ENCODE data around the gene TTC23L. TPM values are rescaled to one million over a fixed set of nuclear protein-coding genes. Genes with fewer than 3 reads are reported as not detected.

Gene TTC23L
- total RNA-seq, 1 experiment from 2014 or later, result 0.54 TPM

DNA sequence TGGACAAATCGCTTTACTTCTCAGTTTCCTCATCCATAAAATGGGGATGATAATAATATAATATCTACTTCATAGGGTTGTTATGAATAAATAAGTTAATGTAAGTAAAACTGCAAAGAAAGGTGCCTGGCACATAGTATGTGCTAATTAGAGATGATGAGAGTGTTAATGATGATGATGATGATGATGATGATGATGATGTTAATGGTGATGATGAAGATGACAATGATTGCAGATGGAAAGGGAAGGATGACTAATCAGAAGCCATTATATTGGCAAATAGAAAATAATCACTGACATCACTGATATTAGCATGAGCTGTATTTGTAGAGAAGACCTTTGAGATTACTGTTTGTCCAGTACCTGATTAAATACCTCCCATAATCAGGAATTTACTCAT is 55.8 kb downstream of the TTC23L start:
- no peaks in the 10 kb centered on the region for H3K4me1 Mint-ChIP-seq (ENCODE audit: low read depth, unreplicated experiment)
- no TSS peak for BruUV-seq (replicated peaks)
- no peak for DNase-seq

DNA sequence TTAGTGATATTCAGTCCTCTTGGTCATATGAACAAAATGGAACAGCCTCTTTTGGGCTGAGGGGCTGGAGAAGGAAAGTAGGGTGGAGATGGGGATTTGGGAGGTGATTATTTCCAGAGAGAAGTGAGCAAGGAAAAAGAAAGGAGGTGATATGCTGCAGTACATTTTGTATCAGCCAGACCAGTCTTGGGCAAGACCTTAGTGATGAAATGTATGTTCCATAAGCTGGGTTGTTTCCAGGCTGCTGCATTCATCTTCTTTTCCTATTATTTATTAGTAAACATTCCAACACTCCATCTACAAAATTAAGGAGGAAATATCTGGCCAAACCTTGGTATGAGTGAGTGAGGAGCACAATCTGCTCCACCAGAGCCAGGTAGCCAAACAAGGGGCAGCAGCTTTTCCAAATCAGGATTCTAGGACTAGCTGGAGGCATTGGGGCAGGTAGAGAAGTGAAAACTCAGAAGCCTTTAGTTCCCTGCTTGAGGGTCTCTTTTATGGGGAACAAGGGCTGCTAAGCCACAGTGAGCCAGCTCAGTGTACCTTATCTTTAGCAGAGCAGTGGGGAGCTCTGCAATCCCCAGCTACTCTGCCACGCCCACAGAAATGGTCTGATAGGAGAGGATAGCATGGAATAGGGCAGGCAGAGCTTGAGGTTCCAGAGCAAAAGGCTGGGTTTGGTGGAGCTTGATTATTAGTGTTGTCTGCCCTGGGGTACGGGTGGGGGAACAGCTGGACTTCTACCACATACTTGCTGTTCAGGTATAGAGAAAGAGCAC is 56.9 kb downstream of the TTC23L start:
- no peaks in the 10 kb centered on the region for H3K9me3 Mint-ChIP-seq (ENCODE audit: low read depth, unreplicated experiment)
- intact Hi-C loops (cut with micrococcal nuclease; ENCODE audit: unreplicated experiment), result loop anchor here (10.0 kb wide), 1 partner anchor 211 kb away; no protein-coding TSS in a partner anchor
- no peak overlapping the region for H3K4me3 Mint-ChIP-seq (ENCODE audit: low read depth, unreplicated experiment)
- TF ChIP-seq, protein P1, sequence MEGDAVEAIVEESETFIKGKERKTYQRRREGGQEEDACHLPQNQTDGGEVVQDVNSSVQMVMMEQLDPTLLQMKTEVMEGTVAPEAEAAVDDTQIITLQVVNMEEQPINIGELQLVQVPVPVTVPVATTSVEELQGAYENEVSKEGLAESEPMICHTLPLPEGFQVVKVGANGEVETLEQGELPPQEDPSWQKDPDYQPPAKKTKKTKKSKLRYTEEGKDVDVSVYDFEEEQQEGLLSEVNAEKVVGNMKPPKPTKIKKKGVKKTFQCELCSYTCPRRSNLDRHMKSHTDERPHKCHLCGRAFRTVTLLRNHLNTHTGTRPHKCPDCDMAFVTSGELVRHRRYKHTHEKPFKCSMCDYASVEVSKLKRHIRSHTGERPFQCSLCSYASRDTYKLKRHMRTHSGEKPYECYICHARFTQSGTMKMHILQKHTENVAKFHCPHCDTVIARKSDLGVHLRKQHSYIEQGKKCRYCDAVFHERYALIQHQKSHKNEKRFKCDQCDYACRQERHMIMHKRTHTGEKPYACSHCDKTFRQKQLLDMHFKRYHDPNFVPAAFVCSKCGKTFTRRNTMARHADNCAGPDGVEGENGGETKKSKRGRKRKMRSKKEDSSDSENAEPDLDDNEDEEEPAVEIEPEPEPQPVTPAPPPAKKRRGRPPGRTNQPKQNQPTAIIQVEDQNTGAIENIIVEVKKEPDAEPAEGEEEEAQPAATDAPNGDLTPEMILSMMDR (IDR thresholded peaks at IDR 0.05; ENCODE audit: unreplicated experiment), result no peak
- CTCF ChIA-PET, result interaction anchor here (0.9 kb wide), 1 partner anchor 410 kb away, joined by 3 read pairs; no protein-coding TSS in a partner anchor
- no TSS peak for BruUV-seq (replicated peaks)
- H3K27me3 Mint-ChIP-seq (ENCODE audit: unreplicated experiment), result no peaks in the 10 kb centered on the region
- H3K4me1 Mint-ChIP-seq (ENCODE audit: low read depth, unreplicated experiment), result no peaks in the 10 kb centered on the region
- no peaks in the 10 kb centered on the region for H3K36me3 Mint-ChIP-seq (ENCODE audit: insufficient read depth, unreplicated experiment)
- DNase-seq, result no peak
- no peak overlapping the region for H3K27ac Mint-ChIP-seq (ENCODE audit: unreplicated experiment)

More for the DNA sequence above, 55.8 kb downstream of the TTC23L start:
- CTCF ChIA-PET, result no interaction called here
- intact Hi-C loops (cut with micrococcal nuclease; ENCODE audit: unreplicated experiment), result loop anchor here (10.0 kb wide), 1 partner anchor 210 kb away; no protein-coding TSS in a partner anchor
- H3K4me3 Mint-ChIP-seq (ENCODE audit: low read depth, unreplicated experiment), result no peak overlapping the region
- no peaks in the 10 kb centered on the region for H3K27me3 Mint-ChIP-seq (ENCODE audit: unreplicated experiment)
- no peaks in the 10 kb centered on the region for H3K36me3 Mint-ChIP-seq (ENCODE audit: insufficient read depth, unreplicated experiment)
- H3K27ac Mint-ChIP-seq (ENCODE audit: unreplicated experiment), result no peak overlapping the region
- TF ChIP-seq, protein P1 (IDR thresholded peaks at IDR 0.05; ENCODE audit: unreplicated experiment), result no peak
- H3K9me3 Mint-ChIP-seq (ENCODE audit: low read depth, unreplicated experiment), result no peaks in the 10 kb centered on the region

DNA sequence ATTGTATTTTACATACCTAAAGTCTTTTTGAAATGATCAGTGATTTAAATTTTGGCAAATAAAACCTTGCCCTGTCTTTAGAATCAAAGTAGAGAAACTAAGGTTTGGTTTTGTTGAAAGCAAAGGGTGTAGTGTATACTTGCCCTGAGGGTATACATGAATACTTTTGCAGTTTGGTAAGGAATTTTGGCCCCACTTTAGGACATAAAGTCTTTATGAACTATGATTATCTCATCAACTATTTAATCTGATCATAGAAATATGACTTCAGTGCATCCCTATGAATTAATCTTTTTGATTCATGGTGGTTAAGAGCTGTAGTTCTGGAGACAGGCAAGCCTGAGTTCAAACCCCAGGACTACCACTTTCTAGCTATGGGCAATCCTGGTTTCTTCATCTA is 58.7 kb downstream of the TTC23L start:
- no peak for DNase-seq
- H3K4me3 Mint-ChIP-seq (ENCODE audit: low read depth, unreplicated experiment), result no peak overlapping the region
- no peaks in the 10 kb centered on the region for H3K27me3 Mint-ChIP-seq (ENCODE audit: unreplicated experiment)
- TF ChIP-seq, protein P1 (IDR thresholded peaks at IDR 0.05; ENCODE audit: unreplicated experiment), result no peak
- H3K36me3 Mint-ChIP-seq (ENCODE audit: insufficient read depth, unreplicated experiment), result no peaks in the 10 kb centered on the region
- no peaks in the 10 kb centered on the region for H3K9me3 Mint-ChIP-seq (ENCODE audit: low read depth, unreplicated experiment)
- no TSS peak for BruUV-seq (replicated peaks)
- H3K4me1 Mint-ChIP-seq (ENCODE audit: low read depth, unreplicated experiment), result no peaks in the 10 kb centered on the region
- intact Hi-C loops (cut with micrococcal nuclease; ENCODE audit: unreplicated experiment), result loop anchor here (1.0 to 10.0 kb wide), 4 partner anchors 213 to 423 kb away; no protein-coding TSS in a partner anchor
- no peak overlapping the region for H3K27ac Mint-ChIP-seq (ENCODE audit: unreplicated experiment)
- CTCF ChIA-PET, result interaction anchor here (1.2 to 2.1 kb wide), 2 partner anchors 374 to 423 kb away, joined by 3 to 7 read pairs; no protein-coding TSS in a partner anchor

DNA sequence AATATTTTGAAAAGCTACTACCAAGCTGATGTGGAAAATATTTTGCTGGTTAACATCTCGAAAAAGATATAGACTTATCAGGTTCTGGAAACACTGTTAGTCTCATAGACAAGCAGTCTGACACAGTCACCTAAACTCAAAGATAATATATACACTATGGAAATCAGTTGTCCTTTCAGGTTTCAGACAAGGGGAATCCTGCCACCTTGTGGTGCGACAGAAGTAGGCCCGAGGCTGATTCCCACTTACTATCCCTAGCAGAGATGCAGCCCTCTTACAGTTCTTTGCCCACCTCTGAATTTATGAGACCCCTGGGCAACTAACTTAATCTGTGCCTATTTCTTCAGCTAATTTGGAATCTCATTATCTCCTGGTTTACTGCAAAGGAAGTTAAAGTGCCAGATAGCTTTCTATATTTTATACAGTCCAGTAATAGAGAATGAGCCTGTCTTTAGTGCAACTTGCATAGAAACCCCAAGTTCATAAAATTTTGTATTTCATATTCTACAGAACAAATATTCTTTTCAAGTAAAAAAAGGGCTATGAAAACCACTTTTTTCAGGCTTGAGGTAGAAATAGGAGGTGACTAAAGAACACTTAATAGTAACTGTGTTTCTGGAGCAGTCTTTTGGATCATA is 59.4 kb downstream of the TTC23L start:
- H3K36me3 Mint-ChIP-seq (ENCODE audit: insufficient read depth, unreplicated experiment), result no peaks in the 10 kb centered on the region
- no peak overlapping the region for H3K4me3 Mint-ChIP-seq (ENCODE audit: low read depth, unreplicated experiment)

More for the DNA sequence above, 59.4 kb downstream of the TTC23L start:
- no peaks in the 10 kb centered on the region for H3K4me1 Mint-ChIP-seq (ENCODE audit: low read depth, unreplicated experiment)
- no TSS peak for BruUV-seq (replicated peaks)
- peak; percentile 65 for DNase-seq
- no peaks in the 10 kb centered on the region for H3K9me3 Mint-ChIP-seq (ENCODE audit: low read depth, unreplicated experiment)
- TF ChIP-seq, protein P1 (IDR thresholded peaks at IDR 0.05; ENCODE audit: unreplicated experiment), result peak; percentile 58
- CTCF ChIA-PET, result interaction anchor here (1.2 to 2.1 kb wide), 2 partner anchors 375 to 424 kb away, joined by 3 to 7 read pairs; no protein-coding TSS in a partner anchor
- intact Hi-C loops (cut with micrococcal nuclease; ENCODE audit: unreplicated experiment), result loop anchor here (1.0 to 10.0 kb wide), 4 partner anchors 214 to 424 kb away; no protein-coding TSS in a partner anchor
- H3K27me3 Mint-ChIP-seq (ENCODE audit: unreplicated experiment), result no peaks in the 10 kb centered on the region
- no peak overlapping the region for H3K27ac Mint-ChIP-seq (ENCODE audit: unreplicated experiment)

Measured in Calu3 (cell line).